Amniotic epithelial cell (primary cell): ENCODE data around the gene SART3.

Experiments used
- DNase-seq: peaks from one replicate; pipeline ENCODE4 v3.0.0-alpha.2; 2010; ENCODE audit warnings: low read depth

SART3 gene

GRCh38 chr12:108560752-108561719 is at the start of gene SART3:
SART3 (minus strand) TSS chr12:108561173; CDS start chr12:108561154, 19 bp downstream.
- DNase-seq, result peak; percentile 86

- DNase-seq, result no peak
Measured at GRCh38 chr12:108610336-108610815, 49.4 kb upstream of the SART3 start.

GRCh38 chr12:108609537-108610335 is 48.8 kb upstream of the SART3 start:
- no peak for DNase-seq

- no peak for DNase-seq
Measured at GRCh38 chr12:108608616-108609015, 47.6 kb upstream of the SART3 start.

- DNase-seq, result no peak
Measured at GRCh38 chr12:108607981-108608600, 47.1 kb upstream of the SART3 start.

GRCh38 chr12:108606492-108606891 is 45.5 kb upstream of the SART3 start:
- DNase-seq, result no peak

- DNase-seq, result no peak
Measured at GRCh38 chr12:108605690-108606406, 44.9 kb upstream of the SART3 start.

GRCh38 chr12:108605000-108605689 is 44.2 kb upstream of the SART3 start:
- peak; percentile 54 for DNase-seq

- no peak for DNase-seq
Measured at GRCh38 chr12:108604208-108604941, 43.4 kb upstream of the SART3 start.

- DNase-seq, result no peak
Measured at GRCh38 chr12:108603743-108604142, 42.8 kb upstream of the SART3 start.

- no peak for DNase-seq
Measured at GRCh38 chr12:108602976-108603704, 42.2 kb upstream of the SART3 start.

- no peak for DNase-seq
Measured at GRCh38 chr12:108602209-108602705, 41.3 kb upstream of the SART3 start.

- DNase-seq, result no peak
Measured at GRCh38 chr12:108600702-108601007, 39.7 kb upstream of the SART3 start.

GRCh38 chr12:108599948-108600701 is 39.2 kb upstream of the SART3 start:
- no peak for DNase-seq

- no peak for DNase-seq
Measured at GRCh38 chr12:108599541-108599940, 38.6 kb upstream of the SART3 start.

GRCh38 chr12:108598553-108599250 is 37.7 kb upstream of the SART3 start:
- no peak for DNase-seq

GRCh38 chr12:108597559-108598471 is 36.8 kb upstream of the SART3 start, which contains the start of gene TMEM119:
TMEM119 (minus strand) TSS chr12:108598084; CDS start chr12:108592383, 5,701 bp downstream.
- DNase-seq, result peak; percentile 14
